Thoracic aorta (tissue), 2 donors: Measurements from ENCODE around the gene CREBRF. TPM values are rescaled to one million over a fixed set of nuclear protein-coding genes. Genes with fewer than 3 reads are reported as not detected.

ENCODE experiments used
- ATAC-seq: fragments of 150-250 bp; one replicate; pipeline ENCODE4 v1.8.0; 2017; ENCODE audit warnings: low read depth; ENCODE audit not compliant: insufficient number of reproducible peaks, low FRiP score
- DNase-seq: peaks from one replicate; pipeline ENCODE4 v3.0.0-alpha.2; 2020; ENCODE audit warnings: low spot score
- H3K27ac ChIP-seq, 2 donors: fragments of 200-600 bp; sonication (generic); 1 replicate in 1 of 2; 2 replicates in 1 of 2; pipeline ENCODE4 v1.5.1; 2016; ENCODE audit warnings: mild to moderate bottlenecking in 2 of 2, moderate library complexity in 2 of 2
- H3K27me3 ChIP-seq: fragments of 200-600 bp; sonication (generic); replicated peaks from 2 replicates; pipeline ENCODE4 v1.6.0; 2016; ENCODE audit warnings: mild to moderate bottlenecking; ENCODE audit not compliant: insufficient read depth
- H3K36me3 ChIP-seq: fragments of 200-600 bp; sonication (generic); one replicate; pipeline ENCODE4 v1.5.1; 2016
- H3K4me1 ChIP-seq, 2 donors: fragments of 200-600 bp; sonication (generic); 1 replicate in 1 of 2; 2 replicates in 1 of 2; pipeline versions ENCODE4 v1.5.1 to v1.6.0; 2016; ENCODE audit warnings: low read depth in 2 of 2, mild to moderate bottlenecking in 1 of 2; ENCODE audit not compliant: control insufficient read depth in 1 of 2
- H3K4me3 ChIP-seq: fragments of 200-600 bp; sonication (generic); 2 replicates; pipeline ENCODE4 v1.5.1; 2016; ENCODE audit warnings: mild to moderate bottlenecking
- H3K9me3 ChIP-seq: fragments of 200-600 bp; sonication (generic); 2 replicates; pipeline ENCODE4 v1.5.1; 2016
- CTCF ChIP-seq: fragments of 200-600 bp; sonication (generic); IDR thresholded peaks from one replicate; pipeline ENCODE4 v1.5.1; 2019; ENCODE audit warnings: antibody characterized with exemption
- total RNA-seq, 2 donors: library from RNA; depleted of rRNA; stranded (reverse); fragments of >200 nt; gene quantifications; one replicate each; pipeline versions ENCODE4 v1.1.0 to v1.2.3, GENCODE V29; 2016

The CREBRF gene
- total RNA-seq, 2 donors from 2014 or later: 39.3 to 43.5 TPM

- Histone ChIP-seq H3K4me3 (no peak overlapping the region), H3K27me3 (no peaks in the 10 kb centered on the region), H3K4me1 (peaks cover 31 to 50% of the 10 kb centered on the region in 2 donors), H3K36me3 (no peaks in the 10 kb centered on the region), H3K9me3 (no peaks in the 10 kb centered on the region), H3K27ac (peak overlapping the region in 1 of 2 donors; percentile 84)
- ATAC-seq (no peak), DNase-seq (no peak)
- no peak for TF ChIP-seq CTCF
Measured at GRCh38 chr5:173018358-173018757, 37.8 kb upstream of the CREBRF start.

- ATAC-seq: no peak
Measured at GRCh38 chr5:173020154-173020581, 36.0 kb upstream of the CREBRF start.

GRCh38 chr5:173020643-173021042 is 35.5 kb upstream of the CREBRF start:
- TF ChIP-seq CTCF: no peak
- Histone ChIP-seq H3K4me3 (no peak overlapping the region), H3K4me1 (peaks cover 21 to 45% of the 10 kb centered on the region in 2 donors), H3K9me3 (no peaks in the 10 kb centered on the region), H3K27me3 (no peaks in the 10 kb centered on the region), H3K27ac (peak overlapping the region in 1 of 2 donors; percentile 56), H3K36me3 (no peaks in the 10 kb centered on the region)
- no peak for DNase-seq
- ATAC-seq: no peak

More at GRCh38 chr5:173020154-173020581, 36.0 kb upstream of the CREBRF start:
- Histone ChIP-seq H3K9me3 (no peaks in the 10 kb centered on the region), H3K27ac (peak overlapping the region; percentile 2 to 56), H3K36me3 (no peaks in the 10 kb centered on the region), H3K4me3 (no peak overlapping the region), H3K4me1 (peaks cover 26 to 49% of the 10 kb centered on the region in 2 donors), H3K27me3 (no peaks in the 10 kb centered on the region)
- DNase-seq: no peak
- no peak for TF ChIP-seq CTCF

DNA sequence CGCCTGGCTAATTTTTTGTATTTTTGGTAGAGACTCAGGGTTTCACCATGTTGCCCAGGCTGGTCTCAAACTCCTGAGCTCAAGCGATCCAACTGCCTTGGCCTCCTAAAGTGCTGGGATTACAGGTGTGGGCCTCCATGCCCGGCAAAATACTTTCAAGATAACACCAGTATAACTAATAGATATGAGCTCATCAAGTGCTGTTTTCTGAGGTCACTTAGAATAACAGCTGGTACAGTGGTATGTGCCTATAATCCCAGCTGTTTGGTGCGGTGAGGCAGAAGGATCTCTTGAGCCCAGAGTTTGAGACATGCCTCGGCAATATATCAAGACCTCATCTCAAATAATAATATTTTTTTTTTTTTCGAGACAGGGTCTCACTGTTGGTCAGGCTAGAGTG is 30.5 kb upstream of the CREBRF start:
- H3K4me3 ChIP-seq: no peak overlapping the region
- DNase-seq (no peak), ATAC-seq (no peak)
- peaks cover 17 to 52% of the 10 kb centered on the region in 2 donors for H3K4me1 ChIP-seq
- no peaks in the 10 kb centered on the region for H3K36me3 ChIP-seq
- H3K27ac ChIP-seq: no peak overlapping the region
- TF ChIP-seq CTCF: no peak
- no peaks in the 10 kb centered on the region for H3K9me3 ChIP-seq
- H3K27me3 ChIP-seq: no peaks in the 10 kb centered on the region

GRCh38 chr5:173027905-173028304 is 28.2 kb upstream of the CREBRF start:
- H3K4me1 ChIP-seq: peaks cover 10 to 32% of the 10 kb centered on the region in 2 donors
- no peaks in the 10 kb centered on the region for H3K9me3 ChIP-seq
- H3K27ac ChIP-seq: no peak overlapping the region
- ATAC-seq (no peak), DNase-seq (no peak)
- H3K27me3 ChIP-seq: no peaks in the 10 kb centered on the region
- no peak overlapping the region for H3K4me3 ChIP-seq
- H3K36me3 ChIP-seq: no peaks in the 10 kb centered on the region
- no peak for TF ChIP-seq CTCF
